Skeletal muscle satellite cell (primary cell): ENCODE data around the gene KRTAP22-2.

Experiments used
- H3K27me3 ChIP-seq: 2 replicates; pipeline ENCODE4 v1.7.0; 2013; ENCODE audit warnings: low read length; ENCODE audit not compliant: control insufficient read depth, insufficient read depth
- H3K36me3 ChIP-seq: 2 replicates; pipeline ENCODE4 v1.7.0; 2013; ENCODE audit warnings: mild to moderate bottlenecking, control low read depth, low read length; ENCODE audit not compliant: insufficient read depth
- H3K4me1 ChIP-seq: 2 replicates; pipeline ENCODE4 v1.7.0; 2013; ENCODE audit warnings: low read length; ENCODE audit not compliant: control insufficient read depth, insufficient read depth
- H3K4me2 ChIP-seq: 2 replicates; pipeline ENCODE4 v1.7.0; 2013; ENCODE audit warnings: mild to moderate bottlenecking, low read length
- H3K4me3 ChIP-seq: 2 replicates; pipeline ENCODE4 v1.7.0; 2013; ENCODE audit warnings: low read length
- H3K9ac ChIP-seq: 2 replicates; pipeline ENCODE4 v1.7.0; 2013; ENCODE audit warnings: mild to moderate bottlenecking, low read depth, low read length, moderate library complexity
- H3K9me3 ChIP-seq: replicated peaks from 2 replicates; pipeline ENCODE4 v1.7.0; 2013; ENCODE audit warnings: mild to moderate bottlenecking, control low read depth, low read length

KRTAP22-2 gene

DNA sequence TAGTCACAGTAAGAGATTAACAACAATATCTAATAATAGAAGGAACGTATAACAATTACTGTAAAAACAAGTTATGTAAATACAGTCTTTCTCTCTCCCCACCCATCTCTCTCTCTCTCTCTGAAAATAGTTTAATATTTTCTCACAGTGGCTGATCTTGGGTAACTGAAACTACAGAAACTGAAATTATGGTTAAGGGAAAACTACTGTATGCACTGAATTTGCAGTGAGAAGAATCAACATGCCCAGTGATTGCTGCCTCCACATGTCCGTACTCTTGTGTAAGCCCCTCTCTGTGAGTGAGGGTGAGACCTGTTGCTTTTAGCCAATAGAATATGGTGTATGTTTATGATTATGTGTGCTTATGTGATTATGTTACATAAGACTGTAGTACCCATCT is 21.9 kb upstream of the KRTAP22-2 start:
- H3K27me3 ChIP-seq: no peaks in the 10 kb centered on the region
- no peaks in the 10 kb centered on the region for H3K36me3 ChIP-seq
- no peak overlapping the region for H3K4me3 ChIP-seq
- no peaks in the 10 kb centered on the region for H3K4me1 ChIP-seq
- H3K9me3 ChIP-seq: peaks cover 9% of the 10 kb centered on the region
- H3K4me2 ChIP-seq: no peak overlapping the region
- H3K9ac ChIP-seq: no peak overlapping the region

DNA sequence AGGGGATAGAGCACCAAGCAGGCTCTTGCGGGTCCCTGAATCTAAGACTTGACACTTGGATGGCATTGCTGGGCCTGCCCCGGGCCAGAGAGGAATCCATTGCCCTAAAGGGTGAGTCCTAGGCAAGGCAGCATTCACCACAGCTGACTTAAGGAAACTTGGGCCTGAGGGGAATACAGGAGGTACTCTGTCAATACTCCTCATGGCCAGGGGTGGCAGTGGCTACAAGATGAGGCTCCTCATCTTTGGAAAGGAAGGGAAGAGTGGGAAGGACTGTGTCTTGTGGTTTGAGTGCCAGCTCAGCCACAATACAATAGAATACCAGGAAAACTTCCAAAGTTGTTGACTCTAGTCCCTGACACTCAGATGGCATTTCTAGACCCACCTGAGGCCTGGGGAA is 15.8 kb upstream of the KRTAP22-2 start:
- Histone ChIP-seq H3K9me3 (peaks cover 4% of the 10 kb centered on the region), H3K4me3 (no peak overlapping the region), H3K9ac (no peak overlapping the region), H3K27me3 (no peaks in the 10 kb centered on the region), H3K36me3 (no peaks in the 10 kb centered on the region), H3K4me1 (no peaks in the 10 kb centered on the region), H3K4me2 (no peak overlapping the region)

DNA sequence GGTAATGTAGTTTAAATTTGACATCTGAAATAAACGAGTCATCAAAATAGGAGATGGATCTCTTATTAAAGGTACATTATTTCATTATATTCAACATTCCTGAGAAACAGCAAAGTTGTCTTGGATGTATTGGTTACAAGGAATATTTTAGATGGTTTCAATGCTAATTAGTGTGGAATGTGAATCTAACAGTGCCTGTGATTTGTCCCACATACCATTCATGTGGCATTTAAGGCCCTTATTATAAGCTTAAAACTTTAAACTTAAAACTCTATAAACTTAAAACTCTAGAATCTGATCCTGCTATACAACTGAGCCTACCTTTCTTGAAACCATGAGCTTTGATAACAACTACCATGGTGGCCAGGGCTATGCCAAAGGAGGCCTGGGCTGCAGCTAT is 10.6 kb upstream of the KRTAP22-2 start, which contains the start of gene KRTAP22-1:
Gene KRTAP22-1 (plus strand): TSS at position 301 of the 400 bp plus-strand sequence.
- Histone ChIP-seq H3K27me3 (no peaks in the 10 kb centered on the region), H3K4me1 (no peaks in the 10 kb centered on the region), H3K36me3 (no peaks in the 10 kb centered on the region), H3K9ac (no peak within 1 kb of the TSS), H3K4me2 (no peak within 1 kb of the TSS), H3K9me3 (peaks cover 4% of the 10 kb centered on the region), H3K4me3 (no peak within 1 kb of the TSS)

DNA sequence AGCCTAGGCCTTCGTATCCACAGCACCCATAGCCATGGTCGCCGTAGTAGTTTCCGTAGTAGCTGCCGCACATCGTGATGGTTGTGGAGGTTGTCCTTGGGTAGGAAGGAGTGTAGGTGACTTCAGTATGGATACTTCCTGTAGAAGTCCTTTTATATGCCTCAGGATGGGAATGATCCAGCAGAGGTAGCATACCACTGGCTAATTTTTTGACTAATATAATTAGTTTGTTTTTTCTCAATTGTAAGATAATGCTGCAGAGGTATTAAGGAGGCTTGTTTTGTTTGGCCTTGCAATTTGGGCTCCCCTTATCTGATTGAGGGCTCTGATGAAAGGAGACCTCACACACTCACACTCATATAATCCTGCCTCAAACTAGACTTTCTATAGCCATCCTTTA is 8.6 kb upstream of the KRTAP22-2 start, which contains the start of gene KRTAP6-2:
Gene KRTAP6-2 (minus strand): TSS at position 101 of the 400 bp plus-strand sequence. CDS start 28 bp downstream, at position 73.
- Histone ChIP-seq H3K4me3 (no peak within 1 kb of the TSS), H3K4me2 (no peak within 1 kb of the TSS), H3K36me3 (no peaks in the 10 kb centered on the region), H3K4me1 (no peaks in the 10 kb centered on the region), H3K9ac (no peak within 1 kb of the TSS), H3K27me3 (no peaks in the 10 kb centered on the region), H3K9me3 (no peaks in the 10 kb centered on the region)

DNA sequence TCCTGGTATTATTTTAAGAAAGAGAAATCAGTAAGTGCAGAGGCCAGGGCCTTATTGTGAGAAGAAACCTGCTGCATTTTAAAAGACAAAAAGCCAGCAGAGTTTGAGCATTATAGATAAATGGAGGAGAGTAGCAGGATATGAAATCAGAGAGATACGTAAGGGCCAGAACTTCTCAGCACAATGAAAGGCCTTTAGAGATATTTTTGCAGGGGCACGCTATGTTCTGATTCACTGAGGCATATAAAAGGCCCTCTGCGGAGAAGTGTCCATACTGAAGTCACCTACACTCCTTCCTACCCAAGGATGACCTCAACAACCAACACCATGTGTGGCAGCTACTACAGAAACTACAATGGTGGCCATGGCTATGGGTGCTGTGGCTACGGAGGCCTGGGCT is 1.9 kb upstream of the KRTAP22-2 start, which contains the start of gene KRTAP6-3:
Gene KRTAP6-3 (plus strand): TSS at position 301 of the 400 bp plus-strand sequence. CDS start 6 bp downstream, at position 307.
- Histone ChIP-seq H3K4me3 (no peak within 1 kb of the TSS), H3K9me3 (peaks cover 13% of the 10 kb centered on the region), H3K27me3 (no peaks in the 10 kb centered on the region), H3K4me1 (no peaks in the 10 kb centered on the region), H3K4me2 (no peak within 1 kb of the TSS), H3K36me3 (no peaks in the 10 kb centered on the region), H3K9ac (no peak within 1 kb of the TSS)

DNA sequence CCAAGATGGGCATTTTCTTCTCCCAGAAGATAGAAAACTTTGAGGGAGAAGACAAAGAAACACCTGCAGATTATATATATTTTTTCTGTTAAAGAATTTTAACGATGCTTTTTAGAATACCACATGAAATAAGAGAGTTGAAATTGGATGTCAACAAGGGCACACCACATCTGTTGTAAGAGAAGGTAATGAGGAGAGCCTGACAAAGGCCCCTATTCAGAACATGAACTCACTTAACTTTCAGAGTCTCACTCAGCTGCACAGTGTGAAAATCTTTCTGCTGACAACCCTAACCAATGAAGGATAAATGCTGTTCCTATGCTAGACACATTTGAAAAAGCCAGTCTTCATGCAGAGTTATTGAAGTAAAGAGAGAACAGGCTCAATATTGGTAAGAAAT is 7.3 kb downstream of the KRTAP22-2 start:
- no peaks in the 10 kb centered on the region for H3K27me3 ChIP-seq
- H3K9ac ChIP-seq: no peak overlapping the region
- H3K9me3 ChIP-seq: peaks cover 11% of the 10 kb centered on the region
- H3K36me3 ChIP-seq: no peaks in the 10 kb centered on the region
- no peak overlapping the region for H3K4me3 ChIP-seq
- no peak overlapping the region for H3K4me2 ChIP-seq
- H3K4me1 ChIP-seq: no peaks in the 10 kb centered on the region

DNA sequence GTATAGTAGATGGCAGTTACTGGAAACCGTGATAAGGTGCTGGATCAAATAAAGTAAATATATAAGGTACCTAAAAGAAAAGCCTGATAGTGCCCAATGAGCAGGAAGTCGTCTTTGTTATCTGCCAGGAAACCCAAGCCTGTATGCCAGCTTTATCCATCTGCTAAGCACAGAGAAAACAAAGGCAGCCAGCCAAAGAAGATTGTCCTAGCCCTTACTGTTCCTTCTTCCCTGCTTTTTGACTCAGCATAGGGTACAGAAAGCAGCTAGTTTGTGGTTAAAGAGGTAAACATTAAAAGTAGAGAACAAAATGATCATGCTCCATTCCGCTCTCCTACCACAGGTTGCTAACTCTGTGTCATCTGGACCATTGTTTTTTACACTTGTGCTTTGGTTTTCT is 10.1 kb downstream of the KRTAP22-2 start:
- peaks cover 11% of the 10 kb centered on the region for H3K9me3 ChIP-seq
- H3K4me3 ChIP-seq: no peak overlapping the region
- no peak overlapping the region for H3K9ac ChIP-seq
- H3K4me1 ChIP-seq: no peaks in the 10 kb centered on the region
- H3K27me3 ChIP-seq: no peaks in the 10 kb centered on the region
- no peaks in the 10 kb centered on the region for H3K36me3 ChIP-seq
- H3K4me2 ChIP-seq: no peak overlapping the region

DNA sequence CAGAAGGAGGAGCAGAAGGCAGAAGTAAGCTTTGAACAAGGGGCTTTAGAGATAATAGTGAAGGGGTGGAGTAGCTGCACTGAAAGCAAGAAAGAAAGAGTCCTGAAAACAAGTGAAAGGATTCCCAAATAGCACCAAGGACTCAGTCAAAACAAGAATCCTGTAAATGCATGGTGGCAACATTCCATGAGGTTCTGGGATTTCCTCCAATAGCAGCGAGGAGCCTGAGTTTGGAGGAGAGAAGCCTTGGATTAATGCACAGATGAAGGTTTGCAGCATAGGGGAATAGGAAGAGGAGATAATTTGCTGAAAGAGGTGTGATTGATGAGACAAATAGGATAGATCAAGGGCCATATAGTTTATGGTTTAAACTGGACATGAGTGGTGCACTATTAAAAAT is 10.9 kb downstream of the KRTAP22-2 start:
- Histone ChIP-seq H3K4me3 (no peak overlapping the region), H3K9me3 (peaks cover 6% of the 10 kb centered on the region), H3K27me3 (no peaks in the 10 kb centered on the region), H3K9ac (no peak overlapping the region), H3K4me1 (no peaks in the 10 kb centered on the region), H3K36me3 (no peaks in the 10 kb centered on the region), H3K4me2 (no peak overlapping the region)

DNA sequence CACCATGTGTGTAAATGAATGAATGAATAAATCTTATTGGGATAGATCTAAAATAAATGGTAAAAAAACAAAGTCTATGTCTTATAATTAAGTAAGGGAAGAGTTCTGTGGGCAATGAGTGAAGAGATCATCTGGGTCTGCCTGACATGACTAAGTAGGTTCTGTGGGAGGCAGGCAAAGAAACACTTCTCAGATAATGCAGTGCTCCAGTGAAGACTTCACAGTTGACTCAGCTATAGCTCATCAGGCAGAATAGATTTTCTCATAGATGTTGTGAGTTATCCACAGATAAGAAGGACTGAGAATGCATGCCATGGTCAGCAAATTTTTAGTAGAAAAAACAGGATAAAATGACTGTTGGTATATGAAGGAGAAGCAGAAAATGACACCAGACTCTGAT is 12.4 kb downstream of the KRTAP22-2 start:
- Histone ChIP-seq H3K4me1 (no peaks in the 10 kb centered on the region), H3K4me3 (no peak overlapping the region), H3K9ac (no peak overlapping the region), H3K27me3 (no peaks in the 10 kb centered on the region), H3K36me3 (no peaks in the 10 kb centered on the region), H3K4me2 (no peak overlapping the region), H3K9me3 (peaks cover 4% of the 10 kb centered on the region)

DNA sequence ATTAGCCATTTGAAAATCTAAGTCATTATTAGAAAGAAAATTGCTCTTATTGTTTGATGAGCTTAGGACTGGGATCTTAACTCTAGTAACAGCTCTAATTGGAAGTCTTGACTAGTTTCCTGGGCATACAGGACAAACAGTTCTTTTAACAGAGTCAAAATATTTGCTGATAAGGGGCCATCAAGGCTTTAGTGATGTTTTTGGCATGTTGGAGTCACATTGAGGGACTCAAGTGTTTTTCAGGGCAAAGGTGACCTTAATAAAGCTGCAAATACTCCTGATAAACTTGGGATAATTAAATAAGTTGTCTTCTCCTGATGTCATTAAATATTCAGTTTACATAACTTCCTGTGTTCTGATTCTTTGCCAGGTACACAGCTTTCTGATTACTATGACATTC is 22.6 kb downstream of the KRTAP22-2 start:
- H3K9me3 ChIP-seq: peaks cover 16% of the 10 kb centered on the region
- H3K36me3 ChIP-seq: no peaks in the 10 kb centered on the region
- H3K4me2 ChIP-seq: no peak overlapping the region
- H3K9ac ChIP-seq: no peak overlapping the region
- H3K4me3 ChIP-seq: no peak overlapping the region
- no peaks in the 10 kb centered on the region for H3K27me3 ChIP-seq
- H3K4me1 ChIP-seq: no peaks in the 10 kb centered on the region

DNA sequence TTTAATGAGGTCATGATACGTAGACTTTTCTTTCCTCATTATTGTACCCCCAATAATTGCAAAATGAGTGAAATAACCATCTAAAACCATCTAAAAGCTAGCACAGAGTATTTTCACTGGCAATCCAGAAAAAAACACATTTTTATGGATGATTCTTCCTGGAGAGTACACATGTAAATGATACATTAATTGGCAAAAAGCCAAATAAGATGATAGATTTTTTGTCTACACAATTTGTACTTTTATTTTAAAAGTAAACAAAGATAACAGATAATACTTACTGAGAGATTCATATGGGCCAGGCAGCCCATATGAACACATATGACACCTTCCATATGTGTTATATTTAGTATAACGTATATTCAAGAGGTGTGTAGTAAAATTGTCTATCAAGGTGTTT is 26.6 kb downstream of the KRTAP22-2 start:
- no peak overlapping the region for H3K4me2 ChIP-seq
- no peak overlapping the region for H3K9ac ChIP-seq
- H3K4me3 ChIP-seq: no peak overlapping the region
- no peaks in the 10 kb centered on the region for H3K4me1 ChIP-seq
- no peaks in the 10 kb centered on the region for H3K27me3 ChIP-seq
- H3K9me3 ChIP-seq: peaks cover 9% of the 10 kb centered on the region
- no peaks in the 10 kb centered on the region for H3K36me3 ChIP-seq

DNA sequence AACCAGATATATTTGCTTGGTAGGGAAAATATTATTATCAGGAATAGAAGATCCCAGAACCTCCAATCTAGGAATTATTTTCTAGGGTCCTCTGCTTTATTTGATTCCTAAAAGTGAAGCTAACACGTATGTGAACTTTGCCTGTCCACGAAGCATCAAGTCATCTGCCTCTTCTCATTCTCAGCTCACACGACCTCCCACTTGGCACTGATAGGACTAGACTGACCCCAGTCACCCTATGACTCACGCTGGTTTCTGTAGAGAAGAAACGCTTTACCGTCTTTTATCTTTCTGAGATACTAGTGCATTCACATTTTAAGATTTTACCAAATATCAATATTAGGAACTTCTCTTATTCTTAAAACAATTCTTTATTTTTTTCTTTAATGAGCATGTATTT is 27.1 kb downstream of the KRTAP22-2 start:
- Histone ChIP-seq H3K36me3 (no peaks in the 10 kb centered on the region), H3K4me1 (no peaks in the 10 kb centered on the region), H3K4me3 (no peak overlapping the region), H3K9ac (no peak overlapping the region), H3K27me3 (no peaks in the 10 kb centered on the region), H3K9me3 (peaks cover 8% of the 10 kb centered on the region), H3K4me2 (no peak overlapping the region)
